HepG2 (cell line): ENCODE results near the gene SLC22A5. TPM values are rescaled to one million over a fixed set of nuclear protein-coding genes. Genes with fewer than 3 reads are reported as not detected.

Experiments used
- ATAC-seq: fragments of 200-7000 bp; cut with Tn5 transposase; 3 replicates; pipeline ENCODE4 v1.9.1; 2020; ENCODE audit warnings: mild to moderate bottlenecking, moderate library complexity
- BruUV-seq: library from RNA; stranded (reverse); fragments of 400-500 nt; replicated peaks from 2 replicates; lab custom pipeline; 2021; lab: Mats Ljungman, UMichigan
- CTCF ChIA-PET: fragments of 300-600 bp; formaldehyde crosslinking; extraction: SDS; loops from one replicate; lab custom pipeline; 2021; ENCODE audit warnings: low total read pairs, inconsistent platforms, low intra/inter-chr PET ratio; lab: Yijun Ruan, JAX
- POLR2A ChIA-PET: fragments of 350-600 bp; sonication (Branson Sonifier 250); formaldehyde crosslinking; loops from one replicate; lab custom pipeline; 2020; ENCODE audit warnings: antibody characterized with exemption, inconsistent platforms; lab: Yijun Ruan, JAX
- DNase-seq: peaks from one replicate; pipeline ENCODE4 v3.0.0-alpha.2; 2015; ENCODE audit warnings: low spot score
- FAIRE-seq: peaks from 3 replicates; lab custom pipeline; 2011; peaks lifted over from hg19 to GRCh38; lab: Jason Lieb, UNC
- H2AFZ ChIP-seq: one replicate; pipeline ENCODE4 v1.6.1; 2011; ENCODE audit warnings: low read length, inconsistent platforms
- H3K27ac ChIP-seq: fragments of 300-600 bp; 3 replicates; pipeline ENCODE4 v1.8.0; 2011; ENCODE audit warnings: mixed run types, mild to moderate bottlenecking, mixed read lengths, low read length, inconsistent platforms; ENCODE audit not compliant: insufficient read depth; ENCODE audit errors: extremely low read length
- H3K27me3 ChIP-seq, 2 experiments: fragments of 200-600 bp in 1 of 2; 2 replicates in 1 of 2; 3 replicates in 1 of 2; pipeline versions ENCODE4 v1.6.0 to v1.8.0; 2011; ENCODE audit warnings: low read length in 2 of 2, mild to moderate bottlenecking in 2 of 2, moderate library complexity in 2 of 2, inconsistent platforms in 1 of 2; ENCODE audit not compliant: insufficient read depth in 2 of 2, control insufficient read depth in 1 of 2
- H3K36me3 ChIP-seq, 2 experiments: fragments of 200-600 bp in 1 of 2; replicated peaks in 1 of 2; 2 replicates in 1 of 2; 3 replicates in 1 of 2; pipeline versions ENCODE4 v1.5.1 to v1.8.0; 2011; ENCODE audit warnings: low read length in 2 of 2, inconsistent platforms in 1 of 2; ENCODE audit not compliant: insufficient read depth in 2 of 2, control insufficient read depth in 1 of 2
- H3K4me1 ChIP-seq: 2 replicates; pipeline ENCODE4 v1.5.1; 2012; ENCODE audit warnings: low read length, inconsistent platforms; ENCODE audit not compliant: insufficient read depth
- H3K4me2 ChIP-seq: 2 replicates; pipeline ENCODE4 v1.6.0; 2011; ENCODE audit warnings: low read depth, low read length, inconsistent platforms
- H3K4me3 ChIP-seq, 3 experiments: fragments of 200-600 bp in 1 of 3; sonication (generic), shearing (Covaris generic) in 1 of 3; replicated peaks in 1 of 3; 2 replicates each; pipeline ENCODE4 v1.5.1; 2011 to 2016; ENCODE audit warnings: low read length in 3 of 3, inconsistent platforms in 2 of 3, low read depth in 2 of 3, mild to moderate bottlenecking in 2 of 3, control low read depth in 1 of 3, mixed read lengths in 1 of 3; ENCODE audit not compliant: insufficient read depth in 1 of 3
- H3K79me2 ChIP-seq: one replicate; pipeline ENCODE4 v1.6.1; 2011; ENCODE audit warnings: low read length, inconsistent platforms; ENCODE audit not compliant: insufficient read depth
- H3K9ac ChIP-seq: 2 replicates; pipeline ENCODE4 v1.6.0; 2011; ENCODE audit warnings: mild to moderate bottlenecking, low read depth, low read length, inconsistent platforms; ENCODE audit not compliant: insufficient read depth
- H3K9me3 ChIP-seq: 2 replicates; pipeline ENCODE4 v1.5.1; 2012; ENCODE audit warnings: mild to moderate bottlenecking, low read length
- H4K20me1 ChIP-seq: 2 replicates; pipeline ENCODE4 v1.6.0; 2011; ENCODE audit warnings: inconsistent platforms, mild to moderate bottlenecking, low read length, moderate library complexity; ENCODE audit not compliant: insufficient read depth
- GLI4 ChIP-seq: sonication (generic); formaldehyde crosslinking; IDR thresholded peaks from 2 replicates; pipeline ENCODE4 v1.5.1; 2020; ENCODE audit warnings: missing genetic modification reagents, mild to moderate bottlenecking, moderate library complexity, borderline replicate concordance
- HOXD1 ChIP-seq: sonication (generic); formaldehyde crosslinking; IDR thresholded peaks from 2 replicates; pipeline ENCODE4 v1.5.0; 2020; ENCODE audit warnings: missing genetic modification reagents
- KDM1A ChIP-seq: IDR thresholded peaks from 2 replicates; pipeline ENCODE4 v1.6.1; 2016; ENCODE audit warnings: missing compliant biosample characterization
- KMT2B ChIP-seq: IDR thresholded peaks from 2 replicates; pipeline ENCODE4 v1.6.1; 2016; ENCODE audit warnings: missing genetic modification reagents, missing compliant biosample characterization
- NR2F6 ChIP-seq, 2 experiments: IDR thresholded peaks; 2 replicates each; pipeline ENCODE4 v1.6.1; 2016; ENCODE audit warnings: antibody characterized with exemption in 1 of 2, mild to moderate bottlenecking in 1 of 2
- PPARG ChIP-seq: conservative IDR thresholded peaks from 2 replicates; pipeline ENCODE4 v1.6.1; 2016; ENCODE audit warnings: missing biosample characterization, missing genetic modification reagents
- SP140L ChIP-seq: sonication (generic); formaldehyde crosslinking; IDR thresholded peaks from 2 replicates; pipeline ENCODE4 v1.4.0; 2020; ENCODE audit warnings: missing genetic modification reagents, borderline replicate concordance
- ZBTB7A ChIP-seq: sonication (generic); formaldehyde crosslinking; IDR thresholded peaks from 2 replicates; pipeline ENCODE4 v1.8.0; 2022; ENCODE audit warnings: mild to moderate bottlenecking, missing genetic modification reagents
- ZFAT ChIP-seq: sonication (generic); formaldehyde crosslinking; conservative IDR thresholded peaks from 2 replicates; pipeline ENCODE4 v1.8.1; 2023; ENCODE audit warnings: missing genetic modification reagents, inconsistent platforms
- ZFP82 ChIP-seq: sonication (generic); formaldehyde crosslinking; IDR thresholded peaks from 2 replicates; pipeline ENCODE4 v1.5.1; 2020; ENCODE audit warnings: mild to moderate bottlenecking, missing genetic modification reagents, borderline replicate concordance
- ZKSCAN1 ChIP-seq: fragments of 150-350 bp; IDR thresholded peaks from 2 replicates; pipeline ENCODE4 v1.6.1; 2014; ENCODE audit warnings: low read length
- ZNF292 ChIP-seq: sonication (generic); formaldehyde crosslinking; IDR thresholded peaks from 2 replicates; pipeline ENCODE4 v1.8.1; 2022; ENCODE audit warnings: mild to moderate bottlenecking, low read depth, missing genetic modification reagents, borderline replicate concordance
- ZNF326 ChIP-seq: sonication (generic); formaldehyde crosslinking; IDR thresholded peaks from 2 replicates; pipeline ENCODE4 v1.4.0; 2020; ENCODE audit warnings: missing genetic modification reagents, borderline replicate concordance
- ZNF652 ChIP-seq: IDR thresholded peaks from 2 replicates; pipeline ENCODE4 v1.6.1; 2016; ENCODE audit warnings: low read depth, borderline replicate concordance
- ZNF776 ChIP-seq: sonication (generic); formaldehyde crosslinking; IDR thresholded peaks from 2 replicates; pipeline ENCODE4 v1.4.0; 2020; ENCODE audit warnings: mild to moderate bottlenecking, missing genetic modification reagents
- WGBS: methylation state at CpG from one replicate; pipeline ENCODE4 v1.1.6; 2017; ENCODE audit warnings: low lambda C conversion rate; 5-methylcytosine and 5-hydroxymethylcytosine counted together
- in situ Hi-C: cut with HindIII; loops from 2 replicates; pipeline ENCODE4 v1.10.0; 2017; ENCODE audit warnings: low pct_unique_long_range_greater_than_20kb; ENCODE audit not compliant: extremely low pct_ligation_motif_present
- intact Hi-C: fragments of 100-400 bp; cut with micrococcal nuclease; formaldehyde crosslinking; loops from one replicate; pipeline ENCODE4 v1.10.0; 2022; ENCODE audit not compliant: unreplicated experiment
- polyA plus RNA-seq, 8 experiments: library from polyadenylated mRNA; depleted of rRNA in 3 of 8; stranded (reverse) in 7 of 8; unstranded in 1 of 8; fragments of >200 nt; fragmentation: Illumina TruSeq in 4 of 8; extraction: Trizol in 4 of 8; gene quantifications; 2 replicates each; pipeline versions ENCODE4 v1.2.1 to v1.2.3, GENCODE V29; 2011 to 2016; ENCODE audit warnings: low read depth in 4 of 8, missing spikeins in 1 of 8, mixed read lengths in 1 of 8; ENCODE audit not compliant: insufficient read depth in 1 of 8
- total RNA-seq, 5 experiments: library from RNA; depleted of rRNA; stranded (reverse); fragments of >200 nt; fragmentation: Illumina TruSeq; extraction: Trizol; gene quantifications; 2 replicates each; pipeline ENCODE4 v1.2.3, GENCODE V29; 2016; ENCODE audit warnings: low read depth in 1 of 5
- TF ChIP-seq, protein P1 (sequence below): sonication (generic); formaldehyde crosslinking; IDR thresholded peaks from 2 replicates; pipeline ENCODE4 v1.4.0; 2020; ENCODE audit warnings: missing genetic modification reagents
- TF ChIP-seq, protein P2 (sequence below): sonication (generic); formaldehyde crosslinking; IDR thresholded peaks from 2 replicates; pipeline ENCODE4 v1.5.1; 2020; ENCODE audit warnings: missing genetic modification reagents, mild to moderate bottlenecking, borderline replicate concordance
- TF ChIP-seq, protein P3 (sequence below): sonication (generic); formaldehyde crosslinking; IDR thresholded peaks from 2 replicates; pipeline ENCODE4 v1.8.1; 2023; ENCODE audit warnings: mild to moderate bottlenecking, missing genetic modification reagents

SLC22A5 gene
- total and polyA plus RNA-seq, 2 of the 13 experiments (the other 11 are each of a cell fraction or from before 2014, with no cell fraction given) = 7.1 to 15.1 TPM

DNA sequence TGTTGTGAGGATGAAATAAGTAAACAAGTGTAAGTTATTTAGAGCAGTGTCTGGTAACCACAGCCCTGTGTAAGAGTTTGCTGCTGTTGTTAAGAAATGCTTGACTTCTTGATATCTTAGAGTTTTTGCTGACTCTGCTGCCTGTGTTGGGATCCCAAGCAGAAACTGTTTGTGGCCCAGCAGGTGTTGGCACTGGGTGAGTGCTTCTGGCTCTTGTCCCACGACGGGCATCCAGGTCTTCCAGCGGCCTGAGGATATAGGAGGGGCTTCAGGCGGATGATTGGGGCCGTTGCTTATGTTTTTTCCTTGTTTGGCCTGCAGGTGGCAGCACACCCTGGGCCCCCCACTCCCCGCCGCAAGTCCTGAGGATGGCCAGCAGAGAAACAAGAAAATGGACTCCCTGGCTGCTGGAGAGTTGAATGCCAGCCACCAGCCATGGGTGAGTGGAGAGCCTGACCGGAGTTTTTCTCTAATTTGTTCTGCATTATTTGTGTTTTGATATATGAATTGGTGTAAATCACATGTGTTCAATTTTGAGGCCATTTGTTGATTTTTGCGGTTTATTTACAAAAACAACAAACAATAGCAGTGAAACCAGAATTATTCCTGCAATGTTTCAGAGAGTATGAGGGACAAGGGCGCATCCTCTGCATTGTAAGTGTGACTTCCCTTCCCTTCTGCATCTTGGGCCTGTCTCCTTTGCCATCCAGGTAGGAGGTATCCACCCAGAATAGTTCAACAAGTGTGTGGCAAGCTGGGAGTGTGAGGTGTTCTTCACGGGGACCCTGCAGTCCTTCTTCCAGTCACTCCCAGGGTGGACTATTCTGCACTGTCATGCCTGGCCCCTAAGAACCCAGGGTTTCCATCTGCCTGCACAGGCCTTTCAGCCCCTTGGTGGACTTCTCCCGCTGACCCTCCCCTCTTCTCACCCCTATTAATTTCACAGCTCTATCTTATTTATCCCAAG, 50.3 kb downstream of the SLC22A5 start:
- DNase-seq (peak; percentile 54), ATAC-seq (peak; percentile 77), FAIRE-seq (peak; percentile 8)
- intact Hi-C loops = loop anchor here (1.0 to 2.0 kb wide), 3 partner anchors 49 to 82 kb away; partner anchors contain the start of gene IRF1
- WGBS = 34% methylated on average over 12 of the region's 12 CpGs
- H3K79me2 ChIP-seq = no peaks in the 10 kb centered on the region
- no peak overlapping the region for H3K4me3 ChIP-seq
- H3K9ac ChIP-seq = no peak overlapping the region
- in situ Hi-C loops = loop anchor here (10.0 kb wide), 1 partner anchor 75 kb away; the partner anchor contains the start of gene IRF1
- no peak overlapping the region for H2AFZ ChIP-seq
- H3K4me2 ChIP-seq = peak overlapping the region; percentile 50
- peaks cover 52% of the 10 kb centered on the region for H3K4me1 ChIP-seq
- H3K9me3 ChIP-seq = no peaks in the 10 kb centered on the region
- no peak overlapping the region for H3K27ac ChIP-seq
- POLR2A ChIA-PET = interaction anchor here (1.0 to 1.6 kb wide), 3 partner anchors 71 to 81 kb away, joined by 3 to 5 read pairs (median 4); partner anchors contain the start of gene IRF1
- no peaks in the 10 kb centered on the region; a peak in 1 of 5 replicates for H3K36me3 ChIP-seq
- H3K27me3 ChIP-seq = no peaks in the 10 kb centered on the region
- CTCF ChIA-PET = interaction anchor here (0.9 to 2.7 kb wide), 5 partner anchors 33 to 87 kb away, joined by 3 to 44 read pairs (median 5); partner anchors contain the start of gene IRF1
- BruUV-seq = no TSS peak
- H4K20me1 ChIP-seq = no peaks in the 10 kb centered on the region
- TF ChIP-seq SP140L (CRISPR knock-in tag) (no peak), ZBTB7A (CRISPR knock-in tag) (no peak), KMT2B (CRISPR knock-in tag) (peak; percentile 43; the same call in 1 of the 2 replicates), ZKSCAN1 (no peak), ZNF776 (no peak), NR2F6 (IDR thresholded peaks at IDR 0.05) (no peak), NR2F6 (CRISPR knock-in tag; IDR thresholded peaks at IDR 0.05) (no peak), ZNF292 (CRISPR knock-in tag) (no peak), HOXD1 (CRISPR knock-in tag) (no peak), ZFAT (CRISPR knock-in tag) (no peak), ZNF326 (CRISPR knock-in tag) (no peak), ZFP82 (CRISPR knock-in tag) (no peak), GLI4 (CRISPR knock-in tag) (no peak), ZNF652 (no peak), KDM1A (CRISPR knock-in tag) (no peak), PPARG (no peak)
- TF ChIP-seq, protein P1, sequence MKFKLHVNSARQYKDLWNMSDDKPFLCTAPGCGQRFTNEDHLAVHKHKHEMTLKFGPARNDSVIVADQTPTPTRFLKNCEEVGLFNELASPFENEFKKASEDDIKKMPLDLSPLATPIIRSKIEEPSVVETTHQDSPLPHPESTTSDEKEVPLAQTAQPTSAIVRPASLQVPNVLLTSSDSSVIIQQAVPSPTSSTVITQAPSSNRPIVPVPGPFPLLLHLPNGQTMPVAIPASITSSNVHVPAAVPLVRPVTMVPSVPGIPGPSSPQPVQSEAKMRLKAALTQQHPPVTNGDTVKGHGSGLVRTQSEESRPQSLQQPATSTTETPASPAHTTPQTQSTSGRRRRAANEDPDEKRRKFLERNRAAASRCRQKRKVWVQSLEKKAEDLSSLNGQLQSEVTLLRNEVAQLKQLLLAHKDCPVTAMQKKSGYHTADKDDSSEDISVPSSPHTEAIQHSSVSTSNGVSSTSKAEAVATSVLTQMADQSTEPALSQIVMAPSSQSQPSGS (CRISPR knock-in tag) = no peak
- TF ChIP-seq, protein P2, sequence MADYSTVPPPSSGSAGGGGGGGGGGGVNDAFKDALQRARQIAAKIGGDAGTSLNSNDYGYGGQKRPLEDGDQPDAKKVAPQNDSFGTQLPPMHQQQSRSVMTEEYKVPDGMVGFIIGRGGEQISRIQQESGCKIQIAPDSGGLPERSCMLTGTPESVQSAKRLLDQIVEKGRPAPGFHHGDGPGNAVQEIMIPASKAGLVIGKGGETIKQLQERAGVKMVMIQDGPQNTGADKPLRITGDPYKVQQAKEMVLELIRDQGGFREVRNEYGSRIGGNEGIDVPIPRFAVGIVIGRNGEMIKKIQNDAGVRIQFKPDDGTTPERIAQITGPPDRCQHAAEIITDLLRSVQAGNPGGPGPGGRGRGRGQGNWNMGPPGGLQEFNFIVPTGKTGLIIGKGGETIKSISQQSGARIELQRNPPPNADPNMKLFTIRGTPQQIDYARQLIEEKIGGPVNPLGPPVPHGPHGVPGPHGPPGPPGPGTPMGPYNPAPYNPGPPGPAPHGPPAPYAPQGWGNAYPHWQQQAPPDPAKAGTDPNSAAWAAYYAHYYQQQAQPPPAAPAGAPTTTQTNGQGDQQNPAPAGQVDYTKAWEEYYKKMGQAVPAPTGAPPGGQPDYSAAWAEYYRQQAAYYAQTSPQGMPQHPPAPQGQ (CRISPR knock-in tag) = no peak
- TF ChIP-seq, protein P3, sequence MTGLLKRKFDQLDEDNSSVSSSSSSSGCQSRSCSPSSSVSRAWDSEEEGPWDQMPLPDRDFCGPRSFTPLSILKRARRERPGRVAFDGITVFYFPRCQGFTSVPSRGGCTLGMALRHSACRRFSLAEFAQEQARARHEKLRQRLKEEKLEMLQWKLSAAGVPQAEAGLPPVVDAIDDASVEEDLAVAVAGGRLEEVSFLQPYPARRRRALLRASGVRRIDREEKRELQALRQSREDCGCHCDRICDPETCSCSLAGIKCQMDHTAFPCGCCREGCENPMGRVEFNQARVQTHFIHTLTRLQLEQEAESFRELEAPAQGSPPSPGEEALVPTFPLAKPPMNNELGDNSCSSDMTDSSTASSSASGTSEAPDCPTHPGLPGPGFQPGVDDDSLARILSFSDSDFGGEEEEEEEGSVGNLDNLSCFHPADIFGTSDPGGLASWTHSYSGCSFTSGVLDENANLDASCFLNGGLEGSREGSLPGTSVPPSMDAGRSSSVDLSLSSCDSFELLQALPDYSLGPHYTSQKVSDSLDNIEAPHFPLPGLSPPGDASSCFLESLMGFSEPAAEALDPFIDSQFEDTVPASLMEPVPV (CRISPR knock-in tag) = no peak
